ENCODE data around the gene RBM14. TPM values are rescaled to one million over a fixed set of nuclear protein-coding genes. Genes with fewer than 3 reads are reported as not detected.
A peak's percentile ranks its signal among the peaks of the same experiment; 100 is the strongest.

Gene RBM14
- total RNA-seq, 2 donors from 2014 or later: 90.0 to 110 TPM

DNA sequence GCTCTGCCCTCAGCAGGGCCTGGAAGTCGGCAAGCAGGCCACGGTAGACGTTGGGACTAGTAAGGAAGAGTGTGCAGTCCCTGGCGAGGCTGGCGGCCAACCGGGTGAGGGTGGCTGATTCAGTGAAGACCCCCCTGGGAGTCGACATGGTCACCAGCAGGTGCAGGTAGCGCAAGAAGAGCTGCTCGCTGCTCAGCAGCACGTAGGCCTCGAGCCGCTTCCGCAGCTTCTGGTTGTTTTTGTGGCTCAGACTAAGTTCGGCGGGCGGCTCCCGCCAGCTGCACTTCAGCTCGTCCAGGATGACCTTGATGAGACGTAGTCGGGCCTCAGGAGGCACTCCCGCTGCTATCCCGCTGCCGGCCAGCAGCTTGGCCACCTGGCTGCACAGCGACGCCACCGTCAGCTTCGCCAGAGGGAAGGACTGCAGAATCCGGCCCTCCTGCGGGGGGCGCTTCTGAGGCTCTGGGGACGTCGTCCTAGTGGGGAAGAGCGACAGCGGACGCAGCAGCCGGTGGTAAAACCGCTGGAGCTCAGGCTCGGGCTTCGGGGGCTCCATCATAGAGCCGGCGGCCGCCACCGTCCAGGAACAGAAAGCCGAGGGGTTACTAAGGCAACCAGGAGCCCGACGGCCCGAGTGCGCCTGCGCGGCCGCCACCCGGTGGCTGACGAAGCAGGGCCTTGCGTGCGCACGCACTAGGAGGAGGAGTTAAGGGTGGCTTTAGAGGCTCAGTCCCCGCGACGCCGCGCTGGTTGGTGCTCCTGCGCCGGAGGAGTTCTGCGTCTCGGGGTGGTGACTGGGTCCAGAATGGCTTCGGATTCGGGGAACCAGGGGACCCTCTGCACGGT is 23.8 kb upstream of the RBM14 start, which contains the start of the genes CCDC87 and CCS:
Gene CCDC87, minus strand, starts transcription at position 607 of the 846 bp plus-strand sequence. Its CDS starts 48 bp downstream, at position 559.
Gene CCS, plus strand, starts transcription at position 729 of the 846 bp plus-strand sequence. Its CDS starts 77 bp downstream, at position 806.
- H3K4me3 ChIP-seq (ENCODE audit: low read length): peak within 1 kb of the TSS; percentile 94
- 19 to 20% methylated on average over 25 to 68 of the region's 68 CpGs for WGBS, 2 experiments (ENCODE audit: insufficient coverage in 1 of 2, insufficient read length in 1 of 2)
- H3K9ac ChIP-seq (ENCODE audit: extremely low read depth, low read length, poor library complexity, severe bottlenecking): peak within 1 kb of the TSS; percentile 67
- TF ChIP-seq, protein P1, sequence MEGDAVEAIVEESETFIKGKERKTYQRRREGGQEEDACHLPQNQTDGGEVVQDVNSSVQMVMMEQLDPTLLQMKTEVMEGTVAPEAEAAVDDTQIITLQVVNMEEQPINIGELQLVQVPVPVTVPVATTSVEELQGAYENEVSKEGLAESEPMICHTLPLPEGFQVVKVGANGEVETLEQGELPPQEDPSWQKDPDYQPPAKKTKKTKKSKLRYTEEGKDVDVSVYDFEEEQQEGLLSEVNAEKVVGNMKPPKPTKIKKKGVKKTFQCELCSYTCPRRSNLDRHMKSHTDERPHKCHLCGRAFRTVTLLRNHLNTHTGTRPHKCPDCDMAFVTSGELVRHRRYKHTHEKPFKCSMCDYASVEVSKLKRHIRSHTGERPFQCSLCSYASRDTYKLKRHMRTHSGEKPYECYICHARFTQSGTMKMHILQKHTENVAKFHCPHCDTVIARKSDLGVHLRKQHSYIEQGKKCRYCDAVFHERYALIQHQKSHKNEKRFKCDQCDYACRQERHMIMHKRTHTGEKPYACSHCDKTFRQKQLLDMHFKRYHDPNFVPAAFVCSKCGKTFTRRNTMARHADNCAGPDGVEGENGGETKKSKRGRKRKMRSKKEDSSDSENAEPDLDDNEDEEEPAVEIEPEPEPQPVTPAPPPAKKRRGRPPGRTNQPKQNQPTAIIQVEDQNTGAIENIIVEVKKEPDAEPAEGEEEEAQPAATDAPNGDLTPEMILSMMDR (conservative IDR thresholded peaks at IDR 0.05): peak; percentile 96
- peaks cover 5% of the 10 kb centered on the region for H3K36me3 ChIP-seq (ENCODE audit: control insufficient read depth, insufficient read depth, low read length)
- peaks cover 16% of the 10 kb centered on the region for H3K36me3 Mint-ChIP-seq (ENCODE audit: low read depth)
- H3K27ac ChIP-seq (ENCODE audit: low read depth, low read length): peak within 1 kb of the TSS; percentile 71
- peak; percentile 98 for DNase-seq
- H3K27me3 Mint-ChIP-seq (ENCODE audit: insufficient read depth): peaks cover 25% of the 10 kb centered on the region
- H3K27ac Mint-ChIP-seq: peak within 1 kb of the TSS; percentile 98
- peak within 1 kb of the TSS; percentile 88 for H3K4me3 Mint-ChIP-seq
- H3K9me3 ChIP-seq (ENCODE audit: control insufficient read depth, low read length): peaks cover 26% of the 10 kb centered on the region
- H3K9me3 Mint-ChIP-seq: peaks cover 31% of the 10 kb centered on the region
- peaks cover 10% of the 10 kb centered on the region for H3K4me1 Mint-ChIP-seq
- H3K27me3 ChIP-seq (ENCODE audit: control insufficient read depth, insufficient read depth, low read length, poor library complexity, severe bottlenecking): no peaks in the 10 kb centered on the region
- no peaks in the 10 kb centered on the region for H3K4me1 ChIP-seq (ENCODE audit: control insufficient read depth, insufficient read depth, low read length)

DNA sequence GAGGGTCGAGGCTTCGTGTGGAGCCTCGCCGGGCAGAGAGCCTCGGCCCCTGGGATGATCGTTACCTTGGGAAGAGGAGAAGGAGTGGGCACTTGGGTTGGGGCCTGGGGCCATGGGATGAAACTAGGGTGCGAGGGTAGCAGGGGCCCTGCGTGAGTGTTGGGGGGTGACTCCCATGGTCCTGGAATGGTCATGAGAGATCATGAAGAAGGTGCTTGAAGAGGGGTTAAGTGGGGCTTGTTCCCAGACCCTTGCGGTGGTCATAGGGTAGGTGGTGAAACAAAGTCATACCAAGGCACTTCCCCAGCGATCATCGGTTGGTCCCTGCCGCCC is 23.2 kb upstream of the RBM14 start:
- TF ChIP-seq, protein P1 (conservative IDR thresholded peaks at IDR 0.05): no peak
- Mint-ChIP-seq H3K36me3 (ENCODE audit: low read depth) (peaks cover 16% of the 10 kb centered on the region), H3K4me3 (peak overlapping the region; percentile 88), H3K9me3 (peaks cover 31% of the 10 kb centered on the region), H3K27ac (peak overlapping the region; percentile 98), H3K4me1 (peaks cover 10% of the 10 kb centered on the region), H3K27me3 (ENCODE audit: insufficient read depth) (peaks cover 25% of the 10 kb centered on the region)
- no peaks in the 10 kb centered on the region for H3K4me1 ChIP-seq (ENCODE audit: control insufficient read depth, insufficient read depth, low read length)
- DNase-seq: no peak
- H3K9ac ChIP-seq (ENCODE audit: extremely low read depth, low read length, poor library complexity, severe bottlenecking): peak overlapping the region; percentile 67
- no peaks in the 10 kb centered on the region for H3K27me3 ChIP-seq (ENCODE audit: control insufficient read depth, insufficient read depth, low read length, poor library complexity, severe bottlenecking)
- WGBS, 2 experiments (ENCODE audit: insufficient coverage in 1 of 2, insufficient read length in 1 of 2): 28 to 45% methylated on average over 9 to 12 of the region's 12 CpGs
- H3K27ac ChIP-seq (ENCODE audit: low read depth, low read length): peak overlapping the region; percentile 71
- H3K4me3 ChIP-seq (ENCODE audit: low read length): peak overlapping the region; percentile 94
- peaks cover 5% of the 10 kb centered on the region for H3K36me3 ChIP-seq (ENCODE audit: control insufficient read depth, insufficient read depth, low read length)
- peaks cover 26% of the 10 kb centered on the region for H3K9me3 ChIP-seq (ENCODE audit: control insufficient read depth, low read length)

DNA sequence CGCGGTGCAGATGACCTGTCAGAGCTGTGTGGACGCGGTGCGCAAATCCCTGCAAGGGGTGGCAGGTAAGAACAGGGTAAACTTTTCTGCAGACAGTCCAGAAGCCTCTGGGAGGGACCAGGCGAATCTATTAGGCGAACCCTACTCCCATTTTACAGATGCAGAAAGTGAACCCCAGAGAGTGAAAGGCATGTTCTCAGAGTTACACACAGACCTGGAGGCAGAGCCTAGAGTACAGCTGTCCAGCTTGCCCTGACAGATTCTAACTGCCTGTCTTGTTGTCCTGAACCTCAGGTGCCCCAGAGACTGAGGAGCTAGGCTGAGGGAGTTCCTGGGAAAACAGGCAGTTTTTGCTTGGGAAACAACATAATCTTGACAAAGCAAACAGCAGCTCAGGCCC is 22.8 kb upstream of the RBM14 start:
- peak overlapping the region; percentile 98 for H3K27ac Mint-ChIP-seq
- peaks cover 26% of the 10 kb centered on the region for H3K9me3 ChIP-seq (ENCODE audit: control insufficient read depth, low read length)
- H3K4me1 ChIP-seq (ENCODE audit: control insufficient read depth, insufficient read depth, low read length): no peaks in the 10 kb centered on the region
- H3K27ac ChIP-seq (ENCODE audit: low read depth, low read length): no peak overlapping the region
- 75 to 86% methylated on average over 7 of the region's 7 CpGs for WGBS, 2 experiments (ENCODE audit: insufficient coverage in 1 of 2, insufficient read length in 1 of 2)
- peak overlapping the region; percentile 94 for H3K4me3 ChIP-seq (ENCODE audit: low read length)
- TF ChIP-seq, protein P1 (conservative IDR thresholded peaks at IDR 0.05): no peak
- H3K9me3 Mint-ChIP-seq: peaks cover 31% of the 10 kb centered on the region
- peaks cover 25% of the 10 kb centered on the region for H3K27me3 Mint-ChIP-seq (ENCODE audit: insufficient read depth)
- DNase-seq: no peak
- no peaks in the 10 kb centered on the region for H3K27me3 ChIP-seq (ENCODE audit: control insufficient read depth, insufficient read depth, low read length, poor library complexity, severe bottlenecking)
- H3K4me3 Mint-ChIP-seq: peak overlapping the region; percentile 88
- H3K4me1 Mint-ChIP-seq: peaks cover 10% of the 10 kb centered on the region
- peak overlapping the region; percentile 67 for H3K9ac ChIP-seq (ENCODE audit: extremely low read depth, low read length, poor library complexity, severe bottlenecking)
- peaks cover 16% of the 10 kb centered on the region for H3K36me3 Mint-ChIP-seq (ENCODE audit: low read depth)
- peaks cover 5% of the 10 kb centered on the region for H3K36me3 ChIP-seq (ENCODE audit: control insufficient read depth, insufficient read depth, low read length)

Measured in endodermal cell (in vitro differentiated cells).